Pulmonary artery endothelial cell (primary cell): ENCODE measurements around the gene RND3. TPM values are rescaled to one million over a fixed set of nuclear protein-coding genes. Genes with fewer than 3 reads are reported as not detected.

ENCODE experiments used
- DNase-seq: peaks from one replicate; pipeline ENCODE4 v3.0.0-alpha.2; 2011; ENCODE audit warnings: low read depth, low spot score
- total RNA-seq: library from RNA; depleted of rRNA; stranded (reverse); fragments of >200 nt; gene quantifications from 2 replicates; pipeline ENCODE4 v1.2.3, GENCODE V29; 2014

Gene RND3
- total RNA-seq, 1 donor from 2014 or later: 68.9 TPM

GRCh38 chr2:150494234-150494945, 6.9 kb upstream of the RND3 start:
- no peak for DNase-seq

DNA sequence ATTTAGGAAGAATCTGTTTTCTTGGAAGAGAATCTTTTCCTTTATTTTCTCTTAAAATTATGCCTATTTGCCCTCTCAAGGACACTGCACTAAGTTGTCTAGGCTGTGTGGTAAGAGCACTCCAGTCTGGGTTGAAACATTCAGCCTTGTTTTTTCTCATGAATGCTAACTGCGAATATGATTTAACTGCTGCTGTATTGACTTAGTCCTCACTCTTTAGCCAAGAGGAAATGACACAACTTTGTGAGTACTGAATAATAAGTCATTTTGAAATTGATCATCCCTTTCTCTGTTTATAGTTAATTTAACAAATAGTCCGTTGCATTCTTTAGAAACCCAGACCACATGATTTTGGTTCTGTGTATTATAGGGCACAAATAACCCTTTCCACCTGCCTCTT, 4.5 kb upstream of the RND3 start:
- no peak for DNase-seq

GRCh38 chr2:150491430-150491829, 4.0 kb upstream of the RND3 start:
- no peak for DNase-seq

- DNase-seq: no peak
These were observed 3.0 kb upstream of the RND3 start for GRCh38 chr2:150490466-150490865.

- DNase-seq: no peak
These were observed 655 bp downstream of the RND3 start for GRCh38 chr2:150486539-150487484.

- DNase-seq: no peak
These were observed 1.5 kb downstream of the RND3 start for GRCh38 chr2:150485871-150486538.

DNA sequence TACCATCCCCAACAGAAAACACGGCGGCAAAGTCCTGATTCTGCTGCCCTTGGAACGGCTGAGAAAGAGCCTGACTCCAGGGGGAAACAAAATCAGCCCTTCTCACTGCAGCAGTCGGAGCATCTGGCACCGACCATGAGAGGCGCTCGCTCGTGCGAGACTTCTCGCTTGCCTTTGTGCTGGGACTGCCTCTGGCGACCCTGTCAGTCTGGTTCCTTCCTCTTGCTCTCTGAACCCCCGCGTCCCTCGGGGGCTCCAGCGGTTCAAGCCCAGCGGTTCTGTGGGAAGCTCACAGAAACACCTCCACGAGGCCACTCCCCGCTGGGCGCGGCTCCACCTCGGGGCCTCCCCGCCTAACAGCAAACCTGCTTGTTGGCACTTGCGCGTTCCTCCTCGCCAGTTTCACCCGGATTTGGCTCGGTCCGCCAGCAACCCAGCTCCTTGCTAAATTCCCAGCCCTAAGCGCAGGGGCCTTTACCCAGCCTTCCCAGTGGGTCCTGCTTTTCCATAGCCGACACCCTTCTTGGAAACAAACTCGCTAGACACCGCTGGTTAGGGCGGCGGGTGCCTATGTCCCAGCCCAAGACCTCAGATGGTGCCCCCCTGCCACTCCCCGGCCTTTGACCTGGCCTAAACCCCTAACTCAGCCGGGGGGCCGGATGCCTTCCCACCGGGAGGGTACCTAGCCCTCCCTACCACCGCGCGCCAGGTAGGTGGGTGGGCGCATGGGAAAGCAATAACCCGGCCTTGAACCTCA, 2.2 kb downstream of the RND3 start:
- no peak for DNase-seq

GRCh38 chr2:150484461-150485021, 2.9 kb downstream of the RND3 start:
- no peak for DNase-seq

DNA sequence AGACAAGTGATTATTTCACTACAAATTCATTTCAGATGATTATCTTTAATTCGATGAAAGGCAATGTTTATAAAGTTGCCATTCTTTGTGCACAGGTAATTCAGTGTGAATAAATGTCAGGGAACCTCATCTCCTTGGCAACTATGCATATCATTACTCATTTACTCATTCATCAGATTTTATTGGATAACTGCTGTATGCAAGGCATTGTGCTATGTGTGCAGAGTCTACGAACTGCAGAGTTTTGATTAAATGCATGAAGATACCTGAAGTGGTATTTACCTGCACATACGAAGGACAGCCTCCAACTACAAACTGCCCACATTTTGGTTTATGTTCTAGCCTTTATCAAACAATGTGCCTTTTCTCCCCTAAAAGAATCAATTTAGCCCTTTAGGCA, 3.5 kb downstream of the RND3 start:
- DNase-seq: no peak

DNA sequence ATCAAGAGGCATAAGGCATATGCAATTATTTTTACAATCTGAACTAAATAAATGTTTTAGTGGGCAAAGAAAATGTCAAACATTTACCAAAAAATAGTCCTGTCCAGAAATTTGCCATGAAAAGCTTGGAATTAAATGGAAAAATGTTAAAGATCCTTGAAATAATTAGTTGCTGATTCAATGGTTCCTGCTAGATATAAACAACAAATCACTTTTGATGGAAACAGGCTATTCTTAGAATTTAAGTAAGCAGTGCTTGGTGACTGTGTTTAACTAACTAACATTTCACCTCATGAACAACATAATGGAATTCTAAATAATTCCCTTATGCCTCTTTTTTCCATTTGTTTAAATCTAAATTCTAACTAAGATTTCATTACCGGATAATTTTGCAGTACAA, 3.9 kb downstream of the RND3 start:
- DNase-seq: no peak

DNA sequence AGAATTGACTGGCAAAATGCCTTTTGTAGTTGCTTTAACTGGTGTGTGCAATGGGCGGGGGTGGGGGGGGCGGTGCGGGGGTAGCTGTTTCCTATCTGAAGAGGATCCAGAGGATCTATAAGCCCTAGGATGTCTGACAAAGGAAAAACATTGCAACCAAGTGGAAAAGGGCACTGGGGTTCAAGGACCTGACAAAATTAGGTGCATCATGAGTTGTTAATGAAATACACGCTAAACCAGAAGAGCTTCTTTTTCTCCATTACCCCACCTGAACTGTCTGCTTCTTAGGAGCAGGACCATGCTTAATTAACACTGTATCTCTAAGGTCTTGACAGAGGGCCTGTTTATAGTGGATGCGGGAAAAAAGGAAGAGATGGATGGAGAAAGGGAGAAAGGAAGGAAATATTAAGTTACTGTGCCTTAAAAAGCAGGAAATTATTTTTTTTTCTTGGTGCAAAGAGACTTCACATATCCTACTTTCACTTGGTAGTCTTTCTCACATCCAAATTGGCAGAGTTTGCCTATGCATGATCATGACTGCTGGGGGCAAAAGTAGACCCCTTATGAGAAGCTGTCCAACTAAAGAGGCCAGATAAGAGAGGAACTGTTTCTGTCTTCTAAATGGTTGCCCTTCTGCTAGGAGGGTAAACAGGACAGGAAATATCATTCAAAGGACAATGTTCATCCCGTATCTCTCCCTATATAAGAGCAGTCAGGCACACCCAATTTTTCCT, 4.6 kb downstream of the RND3 start:
- DNase-seq: no peak

- no peak for DNase-seq
These were observed 5.4 kb downstream of the RND3 start for GRCh38 chr2:150482111-150482510.

GRCh38 chr2:150480971-150481830, 6.3 kb downstream of the RND3 start:
- DNase-seq: no peak

DNA sequence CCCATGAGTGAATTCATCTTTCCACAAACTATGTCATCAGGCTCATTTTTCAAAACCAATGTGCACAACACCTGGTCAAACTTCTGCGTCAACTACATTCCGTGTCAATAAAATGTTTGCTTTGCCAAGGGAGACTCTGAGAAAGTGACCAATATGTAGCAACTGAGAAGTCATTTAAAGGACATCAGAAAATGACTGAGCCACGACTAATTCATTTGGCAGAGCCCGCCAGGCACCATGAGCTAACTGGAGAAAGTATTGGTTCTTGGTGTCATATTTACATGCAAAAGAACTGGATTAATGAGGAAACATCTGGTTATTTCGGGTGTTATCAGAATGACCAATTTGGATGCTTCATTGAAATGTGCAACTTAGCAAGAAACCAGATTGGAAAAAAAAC, 7.2 kb downstream of the RND3 start:
- no peak for DNase-seq

DNA sequence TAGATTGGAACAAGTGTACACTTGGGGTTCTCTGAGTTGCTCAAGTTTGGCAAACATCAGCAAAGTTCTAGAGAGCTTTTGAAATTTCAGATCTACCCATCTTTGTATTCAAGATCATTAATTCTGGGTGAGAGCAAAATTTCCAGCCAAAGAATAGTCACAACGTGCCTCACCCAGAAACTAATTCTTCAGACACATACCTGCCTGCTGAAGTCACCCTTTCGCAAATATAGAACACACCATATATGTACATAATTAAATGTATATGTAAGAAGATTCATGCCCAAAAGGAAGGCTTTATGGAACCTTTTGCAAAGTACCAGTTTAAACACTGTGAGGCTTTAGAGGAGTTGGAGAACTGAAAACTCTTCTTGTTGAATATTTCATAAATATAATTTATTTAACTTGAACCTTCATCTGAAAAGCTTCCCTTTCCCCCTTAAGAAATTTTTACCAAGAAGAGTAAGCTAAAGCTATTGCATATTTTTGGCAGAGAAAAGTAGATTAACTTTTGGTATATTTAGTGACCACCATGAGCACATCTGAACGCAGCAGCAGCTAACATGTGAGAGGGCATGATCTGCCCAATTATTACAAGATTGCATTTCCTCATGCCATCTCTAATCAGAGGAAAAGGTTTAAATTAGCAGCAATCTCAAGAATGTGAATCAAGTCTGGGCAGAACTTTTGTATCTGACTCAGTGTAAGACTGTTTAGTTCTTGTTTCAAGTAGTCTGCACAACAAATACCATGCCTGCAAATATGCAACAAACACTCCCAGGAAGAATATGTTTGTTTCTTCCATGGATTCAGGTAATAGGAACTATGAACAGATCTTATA, 8.2 kb downstream of the RND3 start:
- no peak for DNase-seq

DNA sequence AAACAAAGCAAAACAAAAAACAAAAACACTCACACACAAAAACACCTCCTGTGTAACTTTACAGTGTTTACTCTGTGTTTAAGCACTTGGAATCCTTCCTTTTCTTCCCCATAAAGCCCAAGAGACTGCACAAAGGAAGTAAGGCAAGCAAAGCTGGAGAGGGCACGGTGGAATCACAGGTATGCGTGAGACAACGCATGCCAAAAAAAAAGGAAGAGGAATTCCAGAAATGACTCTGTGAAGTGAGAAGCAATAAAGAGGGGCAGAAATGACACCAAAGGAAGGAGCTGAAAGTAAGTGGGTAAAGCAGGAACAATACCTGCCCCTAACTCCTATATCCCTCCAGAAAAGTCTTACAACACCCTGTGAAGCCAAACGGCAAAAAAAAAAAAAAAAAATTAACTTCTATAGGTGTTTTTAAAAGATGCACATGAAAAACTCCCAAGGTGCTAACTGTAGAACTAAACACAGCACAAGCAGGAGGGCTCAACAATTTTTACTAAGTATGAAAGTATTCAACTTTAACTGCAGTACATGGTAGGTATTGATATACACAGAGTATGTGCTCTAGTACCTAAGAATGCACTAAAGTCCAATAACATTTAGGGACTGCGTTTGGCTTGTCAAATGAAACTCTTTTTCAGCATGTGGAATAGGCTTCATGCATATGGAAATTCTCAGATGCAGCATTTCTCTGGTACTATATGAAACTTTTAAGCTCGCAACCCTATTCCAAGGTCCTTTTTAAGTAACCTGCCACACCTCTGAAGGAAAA, 9.1 kb downstream of the RND3 start:
- DNase-seq: no peak

DNA sequence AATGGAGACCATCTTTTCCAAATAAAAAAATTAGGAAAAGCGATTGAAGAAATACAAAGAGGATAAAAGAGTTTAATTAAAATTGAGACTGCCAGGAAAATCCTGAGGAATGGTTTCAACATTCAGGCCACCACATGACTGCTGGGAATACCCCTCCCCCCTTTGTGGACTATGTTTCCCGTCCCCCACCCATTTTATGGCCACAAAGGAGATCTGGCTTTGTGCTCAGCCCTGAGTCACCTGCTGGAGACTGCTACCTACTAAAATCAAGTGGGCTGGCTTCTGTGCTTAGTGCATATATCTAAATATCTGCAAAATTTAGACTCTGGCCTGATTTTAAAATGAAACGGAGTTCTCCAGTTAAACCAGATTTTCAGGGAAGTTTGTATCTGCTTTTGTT, 10.1 kb downstream of the RND3 start:
- no peak for DNase-seq

DNA sequence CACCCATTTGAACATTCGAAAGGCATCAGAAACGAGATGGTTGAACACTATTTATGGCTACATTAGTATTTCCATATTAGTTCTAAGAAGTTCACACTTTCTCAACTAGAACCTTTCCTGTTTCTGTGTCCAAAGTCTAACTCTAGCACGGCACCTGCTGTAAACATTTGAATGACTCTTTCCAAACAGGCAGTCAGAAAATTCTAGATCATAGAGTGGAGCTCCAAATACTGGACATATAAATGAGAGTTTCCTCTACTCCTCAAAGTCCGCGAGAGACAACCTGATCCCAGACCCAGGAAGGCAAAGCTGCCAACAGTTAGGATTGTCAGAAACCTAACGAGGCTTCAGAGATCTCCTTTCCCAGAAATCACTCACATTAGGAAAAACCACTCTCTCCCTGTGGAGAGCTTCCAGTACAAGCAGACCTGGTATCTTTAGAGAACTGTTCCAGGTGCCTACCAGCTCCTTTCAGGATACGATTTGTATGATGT, 10.6 kb downstream of the RND3 start:
- no peak for DNase-seq
